Esophagus (tissue), 2 donors: ENCODE data around the gene ERFE. TPM values are rescaled to one million over a fixed set of nuclear protein-coding genes. Genes with fewer than 3 reads are reported as not detected.
A peak's percentile ranks its signal among the peaks of the same experiment; 100 is the strongest.

Source experiments
- H3K27ac ChIP-seq, 2 donors: one replicate each; pipeline ENCODE4 v1.5.1; 2013; ENCODE audit warnings: low read depth in 2 of 2, mild to moderate bottlenecking in 2 of 2, inconsistent platforms in 1 of 2, low read length in 1 of 2, moderate library complexity in 1 of 2
- H3K27me3 ChIP-seq, 2 donors: one replicate each; pipeline ENCODE4 v1.6.1; 2013; ENCODE audit warnings: low read length in 2 of 2, control low read depth in 1 of 2, mild to moderate bottlenecking in 1 of 2; ENCODE audit not compliant: insufficient read depth in 2 of 2, control insufficient read depth in 1 of 2
- H3K36me3 ChIP-seq, 2 donors: one replicate each; pipeline ENCODE4 v1.6.1; 2013; ENCODE audit warnings: low read length in 1 of 2; ENCODE audit not compliant: control insufficient read depth in 2 of 2, insufficient read depth in 2 of 2
- H3K4me1 ChIP-seq, 2 donors: one replicate each; pipeline ENCODE4 v1.6.1; 2013; ENCODE audit warnings: low read length in 1 of 2; ENCODE audit not compliant: control insufficient read depth in 2 of 2, insufficient read depth in 2 of 2
- H3K4me3 ChIP-seq, 2 donors: one replicate each; pipeline ENCODE4 v1.5.1; 2013; ENCODE audit warnings: low read length in 2 of 2, mild to moderate bottlenecking in 2 of 2, low read depth in 1 of 2, moderate library complexity in 1 of 2
- H3K9me3 ChIP-seq, 2 donors: one replicate each; pipeline ENCODE4 v1.6.1; 2013; ENCODE audit warnings: mild to moderate bottlenecking in 2 of 2, low read depth in 1 of 2, low read length in 1 of 2, moderate library complexity in 1 of 2; ENCODE audit not compliant: control insufficient read depth in 2 of 2, insufficient read depth in 1 of 2
- WGBS, 2 donors: extraction: QIAGEN DNeasy Blood & Tissue Kit; methylation state at CpG; one replicate each; pipeline ENCODE4 v1.1.7; 2013; 5-methylcytosine and 5-hydroxymethylcytosine counted together
- polyA plus RNA-seq, 2 donors: library from polyadenylated mRNA; stranded (reverse); fragments of 200-250 nt; gene quantifications; one replicate each; pipeline ENCODE4 v1.2.3, GENCODE V29; 2013
- donor health status: healthy with polysubstance abuse.
- donor health status: Bipolar disorder and iron deficiency.

Gene ERFE
- polyA plus RNA-seq, 2 donors = 0.06 to 0.38 TPM

DNA sequence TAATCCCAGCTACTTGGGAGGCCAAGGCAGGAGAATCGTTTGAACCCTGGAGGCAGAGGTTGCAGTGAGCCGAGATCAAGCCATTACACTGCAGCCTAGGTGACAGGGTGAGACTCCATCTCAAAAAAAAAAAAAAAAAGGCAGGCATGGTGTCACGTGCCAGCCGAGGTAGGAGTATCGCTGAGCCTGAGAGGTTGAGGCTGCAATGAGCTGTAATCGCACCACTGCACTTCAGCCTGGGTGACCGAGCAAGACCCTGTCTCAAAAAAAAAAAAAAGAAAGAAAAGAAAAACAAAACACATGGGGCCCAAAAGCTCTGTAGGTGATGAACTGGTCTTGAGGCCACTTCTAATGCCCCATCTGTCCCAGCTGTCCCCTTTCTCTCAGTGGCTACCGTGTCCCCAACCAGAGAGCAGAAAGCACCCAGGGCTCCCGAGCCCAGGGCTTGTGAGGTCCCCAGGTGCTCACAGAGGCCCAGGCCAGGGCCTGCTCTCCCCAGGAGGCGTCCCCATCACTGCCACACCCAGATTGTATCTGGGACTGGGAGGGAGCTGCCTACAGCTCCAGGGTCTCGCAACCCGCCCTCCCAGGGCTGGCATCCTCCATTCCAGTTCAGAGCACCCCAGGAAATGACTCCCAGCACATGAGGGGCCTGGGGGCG is 11.8 kb upstream of the ERFE start:
- no peaks in the 10 kb centered on the region for H3K27me3 ChIP-seq
- 85 to 88% methylated on average over 13 of the region's 13 CpGs for WGBS, 2 donors
- H3K36me3 ChIP-seq = no peaks in the 10 kb centered on the region
- H3K27ac ChIP-seq = no peak overlapping the region
- no peak overlapping the region for H3K4me3 ChIP-seq
- no peaks in the 10 kb centered on the region for H3K9me3 ChIP-seq
- peaks cover 6 to 17% of the 10 kb centered on the region in 2 donors for H3K4me1 ChIP-seq

DNA sequence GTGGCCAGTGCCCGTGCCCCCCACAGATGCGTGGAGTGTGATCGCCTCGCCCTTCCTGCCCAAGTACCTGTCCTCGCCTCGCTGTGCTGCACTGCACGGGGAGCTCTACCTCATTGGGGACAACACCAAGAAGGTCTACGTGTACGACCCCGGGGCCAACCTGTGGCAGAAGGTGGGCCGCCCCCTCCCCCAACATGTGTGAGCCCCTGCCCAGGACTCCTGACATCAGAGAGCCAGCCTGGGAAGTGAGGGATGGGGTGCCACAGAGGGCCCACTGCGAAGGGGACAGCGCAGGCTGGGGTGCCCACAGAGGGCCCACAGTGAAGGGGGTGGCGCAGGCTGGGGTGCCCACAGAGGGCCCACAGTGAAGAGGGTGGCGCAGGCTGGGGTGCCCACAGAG is 9.8 kb upstream of the ERFE start:
- Histone ChIP-seq H3K4me3 (no peak overlapping the region), H3K27me3 (no peaks in the 10 kb centered on the region), H3K4me1 (peaks cover under 1 to 5% of the 10 kb centered on the region in 2 donors), H3K27ac (no peak overlapping the region), H3K9me3 (no peaks in the 10 kb centered on the region), H3K36me3 (no peaks in the 10 kb centered on the region)
- 93% methylated on average over 15 of the region's 15 CpGs for WGBS, 2 donors

DNA sequence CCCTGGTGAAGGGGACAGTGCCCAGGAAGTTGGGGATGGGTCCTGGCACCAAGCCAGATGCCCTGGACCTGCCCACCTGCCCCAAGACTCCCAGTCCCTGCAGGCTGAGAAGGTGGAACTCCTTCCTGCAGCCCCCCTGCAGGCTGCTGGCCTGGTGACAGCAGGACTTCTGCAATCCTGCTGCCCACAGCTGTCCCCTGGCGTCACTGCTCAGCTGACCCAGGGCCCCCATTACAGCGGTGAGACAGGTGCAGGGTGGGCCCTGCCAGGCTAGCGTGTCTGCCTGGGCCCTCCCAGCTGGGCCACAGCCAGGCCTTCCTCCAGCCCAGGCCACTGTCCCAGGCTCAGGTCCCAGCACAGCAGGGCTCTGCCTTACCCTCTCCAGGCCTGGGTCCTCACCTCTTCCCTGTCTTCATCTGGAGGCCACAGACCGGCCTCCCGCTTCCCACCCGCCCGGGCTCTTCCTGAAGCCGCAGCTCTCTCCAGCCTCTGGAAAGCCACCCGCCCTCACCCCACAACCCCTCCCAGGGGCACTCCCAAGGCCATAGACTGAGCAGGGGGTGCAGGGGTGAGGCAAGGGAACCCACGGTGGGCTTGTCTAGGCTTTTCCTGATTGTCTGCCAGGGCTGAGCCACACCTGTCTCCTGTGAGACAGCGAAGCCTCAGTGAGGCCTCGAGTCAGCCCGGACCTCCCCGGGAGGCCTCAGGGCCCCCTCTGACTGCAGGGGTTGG is 8.8 kb upstream of the ERFE start:
- Histone ChIP-seq H3K27me3 (no peaks in the 10 kb centered on the region), H3K4me3 (no peak overlapping the region), H3K4me1 (peaks cover 0 to 5% of the 10 kb centered on the region in 2 donors), H3K9me3 (no peaks in the 10 kb centered on the region), H3K27ac (no peak overlapping the region), H3K36me3 (no peaks in the 10 kb centered on the region)
- 77 to 79% methylated on average over 12 to 14 of the region's 14 CpGs for WGBS, 2 donors

DNA sequence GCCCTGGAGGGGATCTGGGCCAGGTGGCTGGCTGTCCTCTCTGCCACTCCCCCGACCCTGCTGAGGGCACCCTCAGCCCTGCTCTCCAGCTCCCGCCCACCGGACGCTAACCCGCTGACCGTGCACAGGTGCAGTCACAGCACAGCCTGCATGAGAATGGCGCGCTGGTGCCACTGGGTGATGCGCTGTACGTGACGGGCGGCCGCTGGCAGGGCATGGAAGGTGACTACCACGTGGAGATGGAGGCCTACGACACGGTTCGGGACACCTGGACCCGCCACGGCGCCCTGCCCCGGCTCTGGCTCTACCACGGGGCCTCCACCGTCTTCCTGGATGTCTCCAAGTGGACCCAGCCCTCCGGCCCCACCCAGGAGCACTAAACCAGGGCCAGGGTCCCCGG is 8.1 kb upstream of the ERFE start:
- no peaks in the 10 kb centered on the region for H3K36me3 ChIP-seq
- no peak overlapping the region for H3K4me3 ChIP-seq
- H3K4me1 ChIP-seq = peaks cover 0 to 4% of the 10 kb centered on the region in 2 donors
- H3K9me3 ChIP-seq = no peaks in the 10 kb centered on the region
- H3K27me3 ChIP-seq = no peaks in the 10 kb centered on the region
- WGBS, 2 donors = 92 to 94% methylated on average over 23 to 25 of the region's 25 CpGs
- H3K27ac ChIP-seq = no peak overlapping the region

DNA sequence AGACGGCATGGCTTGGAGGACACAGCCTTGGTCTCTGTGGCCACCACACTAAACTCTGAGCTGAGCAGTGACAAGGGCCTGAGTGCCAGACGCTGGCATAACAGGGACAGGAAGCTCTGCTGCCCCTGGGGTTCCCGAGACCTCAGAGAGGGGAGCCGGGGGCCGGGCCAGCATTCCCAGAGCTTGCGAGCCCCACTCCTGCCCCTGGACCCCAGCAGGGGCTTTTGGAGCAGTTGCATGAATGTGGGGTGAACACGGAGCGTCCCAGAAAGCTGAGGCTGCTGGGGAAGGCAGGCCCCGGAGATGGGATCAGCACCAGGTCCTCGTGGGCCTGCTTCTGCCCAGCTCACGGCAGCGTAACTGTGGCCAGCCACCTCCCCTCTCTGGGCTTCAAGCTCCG is 7.6 kb upstream of the ERFE start:
- Histone ChIP-seq H3K27ac (no peak overlapping the region), H3K36me3 (no peaks in the 10 kb centered on the region), H3K4me1 (peaks cover 0 to 3% of the 10 kb centered on the region in 2 donors), H3K4me3 (no peak overlapping the region), H3K9me3 (no peaks in the 10 kb centered on the region), H3K27me3 (no peaks in the 10 kb centered on the region)
- WGBS, 2 donors = 85 to 93% methylated on average over 13 of the region's 13 CpGs

DNA sequence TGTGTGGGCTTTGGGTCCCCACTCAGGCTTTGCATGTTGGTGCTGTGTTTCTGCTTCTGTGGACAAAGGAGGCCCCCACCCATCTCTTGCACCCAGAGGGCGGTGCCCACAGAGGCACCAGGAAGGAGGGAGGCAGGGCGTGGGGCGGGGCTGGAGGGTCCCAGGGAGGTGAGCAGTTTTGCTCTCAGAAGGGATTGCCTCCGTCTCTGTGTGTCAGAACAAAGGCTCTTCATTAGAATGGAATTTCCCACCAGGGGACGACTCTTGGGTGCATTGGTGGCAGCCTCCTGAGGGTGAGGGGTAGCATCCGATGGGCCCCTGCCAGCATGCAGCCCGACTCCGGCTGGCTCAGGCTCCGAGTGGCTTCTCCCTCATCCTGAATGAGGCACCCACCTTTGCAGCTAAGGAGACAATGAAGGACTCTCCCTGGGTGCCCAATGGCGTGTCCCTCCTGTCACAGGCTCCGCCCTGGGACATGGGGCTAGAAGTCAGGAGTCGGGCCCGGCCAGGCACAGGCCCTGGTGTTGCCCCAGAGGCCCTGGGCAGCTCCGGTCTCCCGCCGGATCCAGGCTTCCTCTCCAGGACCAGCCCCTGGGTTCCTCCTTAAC is 7.0 kb upstream of the ERFE start:
- Histone ChIP-seq H3K27ac (no peak overlapping the region), H3K9me3 (no peaks in the 10 kb centered on the region), H3K4me3 (no peak overlapping the region), H3K27me3 (no peaks in the 10 kb centered on the region), H3K36me3 (no peaks in the 10 kb centered on the region), H3K4me1 (peaks cover 0 to 3% of the 10 kb centered on the region in 2 donors)
- 84 to 88% methylated on average over 16 of the region's 16 CpGs for WGBS, 2 donors

DNA sequence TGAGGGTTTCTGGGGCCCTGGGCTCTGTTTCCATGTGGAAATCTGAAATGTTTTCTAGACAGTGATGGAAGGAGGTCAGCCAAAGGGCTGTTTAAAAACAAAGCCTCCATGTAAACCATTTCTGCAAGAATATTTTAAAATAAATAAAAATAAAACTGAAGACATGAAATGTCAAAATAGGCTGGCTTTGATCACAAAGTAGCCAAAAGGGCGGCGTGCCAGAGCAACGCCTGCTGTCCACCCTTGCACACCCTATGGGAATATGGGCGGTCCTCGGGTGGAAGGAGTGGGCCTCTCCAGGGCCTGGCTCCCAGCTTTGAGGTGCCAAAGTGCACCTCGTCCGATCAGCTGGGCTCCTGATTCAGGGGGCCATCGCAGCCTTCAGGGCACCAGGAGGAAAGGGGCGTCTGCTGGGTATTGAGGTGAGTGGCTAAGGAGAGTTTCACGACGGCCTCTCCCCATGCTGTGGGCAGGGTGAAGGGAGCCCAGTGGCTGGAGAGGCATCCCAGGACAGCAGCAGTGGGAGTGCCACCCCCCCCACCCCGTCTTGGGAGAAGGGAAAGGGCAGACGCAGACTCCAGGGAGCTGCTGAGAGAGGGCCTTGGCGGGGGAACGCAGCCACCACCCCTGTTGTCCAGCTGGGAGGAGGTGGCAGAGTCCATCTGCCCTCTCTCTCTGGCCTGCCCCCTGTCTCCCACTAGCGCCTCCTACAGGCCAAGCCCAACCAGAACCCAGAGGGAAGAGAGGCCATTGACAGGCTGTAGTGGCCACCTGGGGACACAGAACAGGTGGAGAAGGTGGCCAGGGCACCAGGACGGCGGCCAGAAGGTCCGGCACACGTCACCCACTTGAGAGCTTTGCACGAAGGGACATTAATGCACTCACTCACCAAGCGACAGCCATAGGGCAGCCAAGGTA is 5.7 kb upstream of the ERFE start:
- WGBS, 2 donors = 76 to 77% methylated on average over 20 to 22 of the region's 22 CpGs
- H3K4me3 ChIP-seq = no peak overlapping the region
- no peaks in the 10 kb centered on the region for H3K36me3 ChIP-seq
- H3K27me3 ChIP-seq = no peaks in the 10 kb centered on the region
- H3K27ac ChIP-seq = peak overlapping the region in 1 of 2 donors; percentile 30
- H3K9me3 ChIP-seq = no peaks in the 10 kb centered on the region
- H3K4me1 ChIP-seq = peaks cover 0 to 3% of the 10 kb centered on the region in 2 donors

DNA sequence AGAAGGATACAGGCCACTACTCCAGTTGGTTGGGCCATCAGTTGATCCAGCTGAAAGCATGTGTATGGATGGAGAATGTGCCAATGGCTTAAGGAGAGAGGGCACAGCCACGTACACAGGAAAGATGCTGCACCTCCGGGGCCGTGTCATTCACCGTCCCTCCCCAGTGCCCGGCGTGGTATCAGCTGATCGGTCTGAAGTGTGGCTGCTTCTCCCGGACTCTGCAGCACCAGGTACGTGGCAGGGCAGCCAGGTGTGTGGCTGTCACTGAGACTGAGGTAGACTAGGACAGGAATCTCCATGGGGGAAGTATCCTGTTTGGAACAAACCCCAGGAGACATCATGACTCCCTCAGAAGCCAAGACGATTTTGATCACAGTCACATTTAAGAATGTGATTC is 4.2 kb upstream of the ERFE start:
- no peaks in the 10 kb centered on the region for H3K36me3 ChIP-seq
- H3K9me3 ChIP-seq = no peaks in the 10 kb centered on the region
- H3K4me1 ChIP-seq = peaks cover 0 to 3% of the 10 kb centered on the region in 2 donors
- 91 to 92% methylated on average over 10 of the region's 10 CpGs for WGBS, 2 donors
- no peaks in the 10 kb centered on the region for H3K27me3 ChIP-seq
- H3K4me3 ChIP-seq = no peak overlapping the region
- no peak overlapping the region for H3K27ac ChIP-seq

DNA sequence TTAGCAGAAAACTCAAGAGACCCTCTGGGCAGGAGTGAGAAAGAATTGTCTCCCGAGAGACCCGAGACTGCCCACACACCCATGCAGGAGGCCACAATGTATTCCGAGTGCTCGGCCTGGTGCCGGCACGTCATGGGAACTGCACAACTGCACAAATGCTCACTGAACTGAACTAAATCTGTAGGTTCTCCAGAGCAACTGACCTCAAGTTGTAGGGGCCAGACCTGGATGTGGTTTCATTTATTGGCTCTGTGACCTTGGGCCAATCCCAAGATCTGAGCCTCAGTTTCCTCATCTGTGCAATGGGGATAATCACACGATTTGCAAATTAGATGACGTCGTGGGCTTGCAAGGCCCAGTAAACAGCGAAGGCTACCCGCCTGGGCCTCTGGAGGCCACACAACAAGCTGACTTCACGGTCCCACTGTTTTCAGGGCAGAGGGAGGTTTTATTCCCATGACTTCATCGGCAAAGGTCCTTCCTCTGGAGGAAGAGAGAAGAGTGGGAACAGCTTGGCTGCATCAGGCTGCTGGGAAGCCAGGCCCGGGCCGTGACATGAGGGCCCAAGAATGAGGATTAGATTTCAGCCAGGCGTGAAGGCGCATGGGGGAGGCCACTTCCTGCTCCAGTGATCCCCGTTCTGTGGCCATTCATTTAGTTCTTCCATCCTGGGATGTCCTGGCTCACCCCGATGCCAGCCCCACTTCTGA is 3.6 kb upstream of the ERFE start:
- Histone ChIP-seq H3K4me3 (no peak overlapping the region), H3K9me3 (no peaks in the 10 kb centered on the region), H3K27ac (no peak overlapping the region), H3K36me3 (no peaks in the 10 kb centered on the region), H3K4me1 (peaks cover 0 to 3% of the 10 kb centered on the region in 2 donors), H3K27me3 (no peaks in the 10 kb centered on the region)
- WGBS, 2 donors = 71 to 75% methylated on average over 19 of the region's 19 CpGs
